Measurements from ENCODE around the gene SFTPA1. TPM values are rescaled to one million over a fixed set of nuclear protein-coding genes. Genes with fewer than 3 reads are reported as not detected.
A peak's percentile ranks its signal among the peaks of the same experiment; 100 is the strongest.
"Not testable (repeated sequence)": the region's sequence is repeated elsewhere in the genome, so short reads cannot be mapped to it uniquely, and the experiment has no call there.

Gene SFTPA1
- total RNA-seq, result under 1 TPM in 1 of 2 donors, not detected in 1; 0.83 TPM
- long read RNA-seq, donor 1, result 0 reads
- long read RNA-seq, donor 2, partial matches to known transcripts, result 0 of 1 reads
- long read RNA-seq, donor 2, other reads (novel, unspliced or antisense), result 0 of 1 reads

GRCh38 chr10:79610601-79611191, at the start of gene SFTPA1:
SFTPA1 (plus strand) TSS chr10:79610939; CDS start chr10:79611826, 887 bp downstream.
- DNase-seq (ENCODE audit: low spot score), result no peak
- intact Hi-C loops (cut with DNase I), result no loop called here

GRCh38 chr10:79561257-79561656, 49.5 kb upstream of the SFTPA1 start:
- intact Hi-C loops (cut with DNase I), result loop anchor here in 1 of 2 donors (5.0 kb wide), 1 partner anchor 1111 kb away; no protein-coding TSS in a partner anchor
- DNase-seq (ENCODE audit: low spot score), result no peak

- intact Hi-C loops (cut with DNase I), result loop anchor here in 1 of 2 donors (5.0 kb wide), 1 partner anchor 1110 kb away; no protein-coding TSS in a partner anchor
- peak; percentile 88 for DNase-seq (ENCODE audit: low spot score)
Observed at GRCh38 chr10:79562135-79562756, 48.5 kb upstream of the SFTPA1 start.

- DNase-seq (ENCODE audit: low spot score), result no peak
- intact Hi-C loops (cut with DNase I), result loop anchor here in 1 of 2 donors (5.0 kb wide), 1 partner anchor 1109 kb away; no protein-coding TSS in a partner anchor
Observed at GRCh38 chr10:79563426-79563825, 47.3 kb upstream of the SFTPA1 start.

- DNase-seq (ENCODE audit: low spot score); intact Hi-C loops (cut with DNase I): not testable (repeated sequence)
Observed at GRCh38 chr10:79570624-79571023, 40.1 kb upstream of the SFTPA1 start.

GRCh38 chr10:79579361-79579760, 31.4 kb upstream of the SFTPA1 start:
- no peak for DNase-seq (ENCODE audit: low spot score)
- intact Hi-C loops (cut with DNase I), result no loop called here

GRCh38 chr10:79581044-79581443, 29.7 kb upstream of the SFTPA1 start:
- intact Hi-C loops (cut with DNase I), result no loop called here
- no peak for DNase-seq (ENCODE audit: low spot score)

- intact Hi-C loops (cut with DNase I), result no loop called here
- no peak for DNase-seq (ENCODE audit: low spot score)
Observed at GRCh38 chr10:79582096-79582495, 28.6 kb upstream of the SFTPA1 start.

GRCh38 chr10:79582954-79583353, 27.8 kb upstream of the SFTPA1 start:
- DNase-seq (ENCODE audit: low spot score); intact Hi-C loops (cut with DNase I): not testable (repeated sequence)

- intact Hi-C loops (cut with DNase I), result no loop called here
Observed at GRCh38 chr10:79583488-79584024, 27.2 kb upstream of the SFTPA1 start.

GRCh38 chr10:79585870-79586527, 24.7 kb upstream of the SFTPA1 start:
- intact Hi-C loops (cut with DNase I), result no loop called here
- DNase-seq (ENCODE audit: low spot score), result no peak

More at GRCh38 chr10:79583488-79584024, 27.2 kb upstream of the SFTPA1 start:
- DNase-seq (ENCODE audit: low spot score), result no peak

GRCh38 chr10:79586933-79587332, 23.8 kb upstream of the SFTPA1 start:
- no peak for DNase-seq (ENCODE audit: low spot score)
- intact Hi-C loops (cut with DNase I), result no loop called here

- no peak for DNase-seq (ENCODE audit: low spot score)
- intact Hi-C loops (cut with DNase I), result no loop called here
Observed at GRCh38 chr10:79588800-79589199, 21.9 kb upstream of the SFTPA1 start.

- intact Hi-C loops (cut with DNase I), result no loop called here
Observed at GRCh38 chr10:79593377-79593776, 17.4 kb upstream of the SFTPA1 start.

GRCh38 chr10:79594565-79594964, 16.2 kb upstream of the SFTPA1 start:
- DNase-seq (ENCODE audit: low spot score); intact Hi-C loops (cut with DNase I): not testable (repeated sequence)

More at GRCh38 chr10:79593377-79593776, 17.4 kb upstream of the SFTPA1 start:
- DNase-seq (ENCODE audit: low spot score), result no peak

- intact Hi-C loops (cut with DNase I), result no loop called here
- no peak for DNase-seq (ENCODE audit: low spot score)
Observed at GRCh38 chr10:79595510-79595909, 15.2 kb upstream of the SFTPA1 start.

GRCh38 chr10:79599644-79600043, 11.1 kb upstream of the SFTPA1 start:
- DNase-seq (ENCODE audit: low spot score); intact Hi-C loops (cut with DNase I): not testable (repeated sequence)

GRCh38 chr10:79601939-79602338, 8.8 kb upstream of the SFTPA1 start:
- intact Hi-C loops (cut with DNase I), result no loop called here
- DNase-seq (ENCODE audit: low spot score), result no peak

GRCh38 chr10:79602953-79603352, 7.8 kb upstream of the SFTPA1 start:
- intact Hi-C loops (cut with DNase I), result no loop called here

GRCh38 chr10:79604294-79604693, 6.4 kb upstream of the SFTPA1 start:
- intact Hi-C loops (cut with DNase I), result no loop called here
- no peak for DNase-seq (ENCODE audit: low spot score)

More at GRCh38 chr10:79602953-79603352, 7.8 kb upstream of the SFTPA1 start:
- no peak for DNase-seq (ENCODE audit: low spot score)

All from posterior vena cava (tissue), 2 donors.